HEK293 (cell line): ENCODE measurements around the gene SLC9A4.

ENCODE experiments used
- CTCF ChIA-PET: fragments of 350-600 bp; formaldehyde crosslinking; extraction: SDS; loops from one replicate; lab custom pipeline; 2021; ENCODE audit warnings: antibody characterized with exemption; lab: Yijun Ruan, JAX
- POLR2A ChIA-PET: fragments of 300-600 bp; formaldehyde crosslinking; extraction: SDS; loops from one replicate; lab custom pipeline; 2020; ENCODE audit warnings: antibody characterized with exemption, inconsistent platforms; lab: Yijun Ruan, JAX
- H3K27ac ChIP-seq: fragments of 200-500 bp; sonication (Bioruptor generic); 2 replicates; pipeline ENCODE4 v1.5.1; 2014; ENCODE audit warnings: low read depth, low read length, control low read depth, inconsistent platforms; ENCODE audit errors: extremely low read depth
- H3K36me3 ChIP-seq, 2 experiments: fragments of 200-500 bp in 1 of 2; sonication (Bioruptor generic) in 1 of 2; 1 replicate in 1 of 2; 2 replicates in 1 of 2; pipeline ENCODE4 v1.5.1; 2014 to 2017; ENCODE audit warnings: inconsistent platforms in 2 of 2, low read length in 2 of 2; ENCODE audit not compliant: control insufficient read depth in 2 of 2, insufficient read depth in 1 of 2
- H3K4me1 ChIP-seq: fragments of 200-500 bp; sonication (Bioruptor generic); 2 replicates; pipeline ENCODE4 v1.5.1; 2014; ENCODE audit warnings: mild to moderate bottlenecking, low read length, inconsistent platforms; ENCODE audit not compliant: control insufficient read depth, insufficient read depth
- H3K4me3 ChIP-seq: 2 replicates; pipeline ENCODE4 v1.5.1; 2011; ENCODE audit warnings: low read depth, mild to moderate bottlenecking, control low read depth, low read length, moderate library complexity
- H3K9me3 ChIP-seq: fragments of 200-500 bp; sonication (Bioruptor generic); 2 replicates; pipeline ENCODE4 v1.5.1; 2014; ENCODE audit warnings: low read depth, low read length, inconsistent platforms; ENCODE audit not compliant: control insufficient read depth, insufficient read depth
- EGR2 ChIP-seq: fragments of 450-650 bp; formaldehyde crosslinking; IDR thresholded peaks from 2 replicates; pipeline ENCODE4 v1.5.1; 2016; ENCODE audit warnings: low read depth, missing biosample characterization, missing genetic modification characterization
- GFI1B ChIP-seq: fragments of 450-650 bp; formaldehyde crosslinking; IDR thresholded peaks from 2 replicates; pipeline ENCODE4 v1.5.1; 2016; ENCODE audit warnings: missing biosample characterization, missing genetic modification characterization
- GLI2 ChIP-seq: fragments of 450-650 bp; formaldehyde crosslinking; IDR thresholded peaks from 2 replicates; pipeline ENCODE4; 2017; ENCODE audit warnings: missing biosample characterization, missing genetic modification characterization, low read depth, borderline replicate concordance
- KLF7 ChIP-seq: fragments of 450-650 bp; formaldehyde crosslinking; IDR thresholded peaks from 2 replicates; pipeline ENCODE4 v1.5.1; 2016; ENCODE audit warnings: missing biosample characterization, missing genetic modification characterization, borderline replicate concordance
- KLF9 ChIP-seq: fragments of 450-650 bp; formaldehyde crosslinking; IDR thresholded peaks from 2 replicates; pipeline ENCODE4 v1.5.1; 2016; ENCODE audit warnings: missing biosample characterization, missing genetic modification characterization, low read depth
- TCF7L2 ChIP-seq: IDR thresholded peaks from 2 replicates; pipeline ENCODE4 v1.6.1; 2011; ENCODE audit warnings: low read depth, mild to moderate bottlenecking, inconsistent platforms, low read length, moderate library complexity, borderline replicate concordance
- ZBTB1 ChIP-seq: fragments of 450-650 bp; formaldehyde crosslinking; IDR thresholded peaks from 2 replicates; pipeline ENCODE4 v1.5.1; 2016; ENCODE audit warnings: missing biosample characterization, missing genetic modification characterization
- ZBTB48 ChIP-seq: fragments of 450-650 bp; formaldehyde crosslinking; IDR thresholded peaks from 2 replicates; pipeline ENCODE4 v1.5.1; 2016; ENCODE audit warnings: missing biosample characterization, missing genetic modification characterization
- ZFP37 ChIP-seq: fragments of 450-650 bp; formaldehyde crosslinking; IDR thresholded peaks from 2 replicates; pipeline ENCODE4 v1.5.1; 2016; ENCODE audit warnings: missing biosample characterization, missing genetic modification characterization
- ZNF184 ChIP-seq: fragments of 450-650 bp; IDR thresholded peaks from 2 replicates; pipeline ENCODE4 v1.5.1; 2018; ENCODE audit warnings: missing biosample characterization, mild to moderate bottlenecking, missing genetic modification characterization
- ZNF202 ChIP-seq: fragments of 450-650 bp; formaldehyde crosslinking; IDR thresholded peaks from 2 replicates; pipeline ENCODE4 v1.5.1; 2016; ENCODE audit warnings: missing biosample characterization, missing genetic modification characterization, borderline replicate concordance
- ZNF266 ChIP-seq: fragments of 450-650 bp; formaldehyde crosslinking; IDR thresholded peaks from 2 replicates; pipeline ENCODE4 v1.5.1; 2016; ENCODE audit warnings: missing biosample characterization, missing genetic modification characterization, low read depth
- ZNF350 ChIP-seq: fragments of 450-650 bp; formaldehyde crosslinking; IDR thresholded peaks from 2 replicates; pipeline ENCODE4 v1.5.0; 2017; ENCODE audit warnings: missing biosample characterization, mild to moderate bottlenecking, missing genetic modification characterization
- ZNF433 ChIP-seq: fragments of 450-650 bp; formaldehyde crosslinking; IDR thresholded peaks from 2 replicates; pipeline ENCODE4 v1.5.1; 2016; ENCODE audit warnings: missing biosample characterization, missing genetic modification characterization, low read depth
- ZNF561 ChIP-seq: fragments of 450-650 bp; IDR thresholded peaks from 2 replicates; pipeline ENCODE4 v1.5.1; 2018; ENCODE audit warnings: missing biosample characterization, missing genetic modification characterization, borderline replicate concordance
- ZNF585B ChIP-seq: fragments of 450-650 bp; formaldehyde crosslinking; IDR thresholded peaks from 2 replicates; pipeline ENCODE4 v1.5.1; 2016; ENCODE audit warnings: missing biosample characterization, missing genetic modification characterization
- ZNF626 ChIP-seq: fragments of 450-650 bp; sonication (Bioruptor Pico); formaldehyde crosslinking; IDR thresholded peaks from 2 replicates; pipeline ENCODE4 v1.5.1; 2018; ENCODE audit warnings: missing biosample characterization, missing genetic modification characterization, inconsistent platforms
- ZNF830 ChIP-seq: fragments of 450-650 bp; IDR thresholded peaks from 2 replicates; pipeline ENCODE4 v1.5.0; 2018; ENCODE audit warnings: missing biosample characterization, missing genetic modification characterization, low read depth, mild to moderate bottlenecking, moderate library complexity
- TF ChIP-seq, protein P1 (sequence below): fragments of 450-650 bp; IDR thresholded peaks from 2 replicates; pipeline ENCODE4 v1.5.1; 2018; ENCODE audit warnings: missing biosample characterization, missing genetic modification characterization
- TF ChIP-seq, protein P2 (sequence below): fragments of 450-650 bp; formaldehyde crosslinking; IDR thresholded peaks from 2 replicates; pipeline ENCODE4 v1.5.1; 2016; ENCODE audit warnings: missing biosample characterization, missing genetic modification characterization
- TF ChIP-seq, protein P3 (sequence below): fragments of 450-650 bp; formaldehyde crosslinking; IDR thresholded peaks from 2 replicates; pipeline ENCODE4 v1.5.1; 2016; ENCODE audit warnings: missing biosample characterization, missing genetic modification characterization

The SLC9A4 gene

DNA sequence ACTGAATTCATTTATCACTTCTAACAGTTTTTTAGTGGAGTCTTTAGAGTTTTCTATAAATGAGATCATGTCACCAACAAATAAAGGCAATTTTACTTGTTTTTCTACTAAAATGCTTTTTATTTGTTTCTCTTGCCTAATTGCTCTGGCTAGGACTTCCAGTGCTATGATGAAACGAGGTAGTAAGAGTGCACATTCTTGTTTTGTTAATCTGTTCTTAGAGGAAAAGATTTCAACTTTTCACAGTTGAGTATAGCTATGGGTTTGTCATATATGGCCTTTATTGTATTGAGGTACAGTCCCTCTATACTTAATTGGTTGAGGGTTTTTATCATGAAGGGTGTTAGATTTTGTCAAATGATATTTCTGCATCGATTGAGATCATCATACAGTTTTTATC lies 44.5 kb upstream of the SLC9A4 start:
- CTCF ChIA-PET, result interaction anchor here (1.1 kb wide), 1 partner anchor 188 kb away, joined by 3 read pairs; no protein-coding TSS in a partner anchor
- Histone ChIP-seq H3K27ac (no peak overlapping the region), H3K36me3 (no peaks in the 10 kb centered on the region), H3K9me3 (no peaks in the 10 kb centered on the region), H3K4me1 (no peaks in the 10 kb centered on the region), H3K4me3 (no peak overlapping the region)
- TF ChIP-seq ZNF266 (no peak), KLF9 (tag by site-specific recombination) (no peak), ZNF433 (tag by site-specific recombination) (no peak)
- POLR2A ChIA-PET, result no interaction called here

DNA sequence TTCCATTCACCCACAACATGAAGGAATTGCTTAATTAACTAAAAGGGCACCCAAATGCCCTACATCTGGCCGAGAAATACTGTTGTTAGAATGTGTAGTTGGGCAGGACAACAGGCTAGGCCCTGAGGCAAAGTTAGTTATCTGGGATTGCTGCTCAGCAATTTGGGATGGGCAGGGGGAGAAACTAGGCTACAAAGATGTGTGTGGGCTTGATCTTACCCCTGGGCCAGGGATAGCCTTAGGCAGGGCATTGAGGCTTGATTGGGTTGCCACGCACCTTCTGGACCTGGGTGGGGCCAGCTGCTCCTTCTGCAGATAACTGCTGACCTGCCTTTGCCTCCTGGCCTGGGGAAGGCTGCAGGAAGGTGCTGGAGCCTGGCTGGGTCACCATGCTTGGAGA lies 40.6 kb upstream of the SLC9A4 start:
- Histone ChIP-seq H3K27ac (no peak overlapping the region), H3K4me1 (no peaks in the 10 kb centered on the region), H3K4me3 (no peak overlapping the region), H3K36me3 (no peaks in the 10 kb centered on the region), H3K9me3 (no peaks in the 10 kb centered on the region)
- POLR2A ChIA-PET, result no interaction called here
- no peak for TF ChIP-seq KLF7 (tag by site-specific recombination)
- no peak for TF ChIP-seq GLI2 (tag by site-specific recombination)
- TF ChIP-seq ZNF585B (tag by site-specific recombination), result no peak
- TF ChIP-seq, protein P1, sequence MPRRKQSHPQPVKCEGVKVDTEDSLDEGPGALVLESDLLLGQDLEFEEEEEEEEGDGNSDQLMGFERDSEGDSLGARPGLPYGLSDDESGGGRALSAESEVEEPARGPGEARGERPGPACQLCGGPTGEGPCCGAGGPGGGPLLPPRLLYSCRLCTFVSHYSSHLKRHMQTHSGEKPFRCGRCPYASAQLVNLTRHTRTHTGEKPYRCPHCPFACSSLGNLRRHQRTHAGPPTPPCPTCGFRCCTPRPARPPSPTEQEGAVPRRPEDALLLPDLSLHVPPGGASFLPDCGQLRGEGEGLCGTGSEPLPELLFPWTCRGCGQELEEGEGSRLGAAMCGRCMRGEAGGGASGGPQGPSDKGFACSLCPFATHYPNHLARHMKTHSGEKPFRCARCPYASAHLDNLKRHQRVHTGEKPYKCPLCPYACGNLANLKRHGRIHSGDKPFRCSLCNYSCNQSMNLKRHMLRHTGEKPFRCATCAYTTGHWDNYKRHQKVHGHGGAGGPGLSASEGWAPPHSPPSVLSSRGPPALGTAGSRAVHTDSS, result no peak
- TF ChIP-seq, protein P2, sequence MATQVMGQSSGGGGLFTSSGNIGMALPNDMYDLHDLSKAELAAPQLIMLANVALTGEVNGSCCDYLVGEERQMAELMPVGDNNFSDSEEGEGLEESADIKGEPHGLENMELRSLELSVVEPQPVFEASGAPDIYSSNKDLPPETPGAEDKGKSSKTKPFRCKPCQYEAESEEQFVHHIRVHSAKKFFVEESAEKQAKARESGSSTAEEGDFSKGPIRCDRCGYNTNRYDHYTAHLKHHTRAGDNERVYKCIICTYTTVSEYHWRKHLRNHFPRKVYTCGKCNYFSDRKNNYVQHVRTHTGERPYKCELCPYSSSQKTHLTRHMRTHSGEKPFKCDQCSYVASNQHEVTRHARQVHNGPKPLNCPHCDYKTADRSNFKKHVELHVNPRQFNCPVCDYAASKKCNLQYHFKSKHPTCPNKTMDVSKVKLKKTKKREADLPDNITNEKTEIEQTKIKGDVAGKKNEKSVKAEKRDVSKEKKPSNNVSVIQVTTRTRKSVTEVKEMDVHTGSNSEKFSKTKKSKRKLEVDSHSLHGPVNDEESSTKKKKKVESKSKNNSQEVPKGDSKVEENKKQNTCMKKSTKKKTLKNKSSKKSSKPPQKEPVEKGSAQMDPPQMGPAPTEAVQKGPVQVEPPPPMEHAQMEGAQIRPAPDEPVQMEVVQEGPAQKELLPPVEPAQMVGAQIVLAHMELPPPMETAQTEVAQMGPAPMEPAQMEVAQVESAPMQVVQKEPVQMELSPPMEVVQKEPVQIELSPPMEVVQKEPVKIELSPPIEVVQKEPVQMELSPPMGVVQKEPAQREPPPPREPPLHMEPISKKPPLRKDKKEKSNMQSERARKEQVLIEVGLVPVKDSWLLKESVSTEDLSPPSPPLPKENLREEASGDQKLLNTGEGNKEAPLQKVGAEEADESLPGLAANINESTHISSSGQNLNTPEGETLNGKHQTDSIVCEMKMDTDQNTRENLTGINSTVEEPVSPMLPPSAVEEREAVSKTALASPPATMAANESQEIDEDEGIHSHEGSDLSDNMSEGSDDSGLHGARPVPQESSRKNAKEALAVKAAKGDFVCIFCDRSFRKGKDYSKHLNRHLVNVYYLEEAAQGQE (tag by site-specific recombination), result no peak
- TF ChIP-seq EGR2 (tag by site-specific recombination), result no peak
- no peak for TF ChIP-seq GFI1B (tag by site-specific recombination)
- no peak for TF ChIP-seq ZNF184
- TF ChIP-seq ZNF350 (tag by site-specific recombination), result no peak
- TF ChIP-seq ZNF202 (tag by site-specific recombination), result no peak
- CTCF ChIA-PET, result interaction anchor here (1.6 kb wide), 1 partner anchor 11 kb away, joined by 4 read pairs; no protein-coding TSS in a partner anchor

DNA sequence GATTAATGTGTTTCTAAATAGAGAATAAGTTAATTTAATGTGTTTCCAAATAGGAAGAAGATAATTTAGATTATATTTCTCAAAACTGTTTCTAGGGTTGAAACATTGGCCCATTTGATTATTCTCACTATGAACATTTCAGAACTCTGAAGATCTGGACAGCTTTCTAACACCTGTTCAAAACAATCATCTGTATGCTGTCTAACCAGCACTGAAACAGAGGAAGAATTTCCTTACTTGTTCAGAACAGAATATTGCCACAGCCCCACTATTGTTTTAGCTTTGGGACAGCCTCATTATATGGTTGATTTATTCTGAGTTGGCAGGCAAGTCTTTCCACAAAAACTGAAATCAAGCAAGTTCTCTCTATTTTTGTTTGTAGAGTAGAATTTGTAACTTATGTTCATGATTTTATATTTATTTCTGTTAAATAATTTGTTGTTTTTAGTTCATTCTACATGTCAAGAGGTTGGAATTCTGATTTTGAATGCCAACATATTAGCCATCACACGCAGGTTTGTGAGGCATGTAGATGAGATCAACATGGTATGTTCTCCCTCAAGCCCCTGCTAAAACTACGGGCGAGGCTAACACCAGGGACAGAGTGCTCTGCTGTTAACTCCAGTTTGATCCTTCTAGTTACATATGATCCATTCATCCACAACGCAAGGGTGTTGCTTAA lies 38.9 kb upstream of the SLC9A4 start:
- Histone ChIP-seq H3K4me3 (no peak overlapping the region), H3K9me3 (no peaks in the 10 kb centered on the region), H3K27ac (no peak overlapping the region), H3K36me3 (no peaks in the 10 kb centered on the region), H3K4me1 (no peaks in the 10 kb centered on the region)
- CTCF ChIA-PET, result no interaction called here
- no peak for TF ChIP-seq ZNF626 (tag by site-specific recombination)
- TF ChIP-seq ZBTB1 (tag by site-specific recombination), result no peak
- TF ChIP-seq TCF7L2, result no peak
- TF ChIP-seq ZBTB48 (tag by site-specific recombination), result no peak
- no peak for TF ChIP-seq ZNF561
- TF ChIP-seq, protein P3, sequence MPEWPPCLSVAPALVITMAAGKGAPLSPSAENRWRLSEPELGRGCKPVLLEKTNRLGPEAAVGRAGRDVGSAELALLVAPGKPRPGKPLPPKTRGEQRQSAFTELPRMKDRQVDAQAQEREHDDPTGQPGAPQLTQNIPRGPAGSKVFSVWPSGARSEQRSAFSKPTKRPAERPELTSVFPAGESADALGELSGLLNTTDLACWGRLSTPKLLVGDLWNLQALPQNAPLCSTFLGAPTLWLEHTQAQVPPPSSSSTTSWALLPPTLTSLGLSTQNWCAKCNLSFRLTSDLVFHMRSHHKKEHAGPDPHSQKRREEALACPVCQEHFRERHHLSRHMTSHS, result no peak
- TF ChIP-seq ZNF830 (tag by site-specific recombination), result no peak
- TF ChIP-seq EGR2 (tag by site-specific recombination), result no peak
- TF ChIP-seq ZFP37, result no peak
- POLR2A ChIA-PET, result no interaction called here
